ENCODE data around the gene ELOVL5.
"Not testable (repeated sequence)": the region's sequence is repeated elsewhere in the genome, so short reads cannot be mapped to it uniquely, and the experiment has no call there.

Gene ELOVL5

GRCh38 chr6:53306217-53306616, 42.5 kb downstream of the ELOVL5 start:
- in situ Hi-C loops (cut with HindIII; ENCODE audit: low sequenced_read_pairs): not testable (repeated sequence)

- in situ Hi-C loops (cut with HindIII; ENCODE audit: low sequenced_read_pairs): not testable (repeated sequence)
Measured at GRCh38 chr6:53305506-53306005, 43.2 kb downstream of the ELOVL5 start.

- in situ Hi-C loops (cut with HindIII; ENCODE audit: low sequenced_read_pairs): not testable (repeated sequence)
Measured at GRCh38 chr6:53304953-53305352, 43.8 kb downstream of the ELOVL5 start.

DNA sequence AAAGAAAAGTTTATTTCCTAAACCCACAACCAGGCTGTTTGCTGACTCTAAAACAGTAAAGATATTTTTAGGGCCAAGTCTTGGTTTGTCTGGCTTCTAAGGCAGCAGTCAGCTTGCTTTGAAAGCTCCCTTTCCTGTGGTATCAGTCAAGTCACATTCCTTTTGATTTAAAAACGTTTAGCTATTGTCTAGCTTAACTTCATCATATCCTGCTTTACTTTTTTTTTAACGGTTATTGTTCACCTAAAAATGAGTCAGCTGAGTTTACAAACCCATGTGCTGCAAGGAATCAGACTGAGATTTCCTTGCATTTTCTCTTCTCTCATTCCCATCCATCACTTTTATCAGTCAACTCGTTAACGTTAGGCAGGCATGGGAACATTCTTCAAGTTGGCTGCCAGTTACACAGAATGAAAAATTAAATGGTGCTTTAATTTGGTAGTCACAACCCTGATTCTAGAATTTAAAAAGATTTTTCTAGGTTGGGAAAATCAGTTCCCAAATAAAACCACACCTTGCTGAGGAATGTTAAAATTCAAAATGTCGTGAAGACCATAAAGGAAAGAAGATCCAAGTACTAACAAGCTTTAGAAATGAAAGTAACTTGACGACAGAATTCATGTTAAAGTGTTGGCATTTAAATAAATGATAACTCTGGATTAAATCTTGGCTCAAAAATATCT, 45.9 kb downstream of the ELOVL5 start:
- in situ Hi-C loops (cut with HindIII; ENCODE audit: low sequenced_read_pairs): no loop called here

DNA sequence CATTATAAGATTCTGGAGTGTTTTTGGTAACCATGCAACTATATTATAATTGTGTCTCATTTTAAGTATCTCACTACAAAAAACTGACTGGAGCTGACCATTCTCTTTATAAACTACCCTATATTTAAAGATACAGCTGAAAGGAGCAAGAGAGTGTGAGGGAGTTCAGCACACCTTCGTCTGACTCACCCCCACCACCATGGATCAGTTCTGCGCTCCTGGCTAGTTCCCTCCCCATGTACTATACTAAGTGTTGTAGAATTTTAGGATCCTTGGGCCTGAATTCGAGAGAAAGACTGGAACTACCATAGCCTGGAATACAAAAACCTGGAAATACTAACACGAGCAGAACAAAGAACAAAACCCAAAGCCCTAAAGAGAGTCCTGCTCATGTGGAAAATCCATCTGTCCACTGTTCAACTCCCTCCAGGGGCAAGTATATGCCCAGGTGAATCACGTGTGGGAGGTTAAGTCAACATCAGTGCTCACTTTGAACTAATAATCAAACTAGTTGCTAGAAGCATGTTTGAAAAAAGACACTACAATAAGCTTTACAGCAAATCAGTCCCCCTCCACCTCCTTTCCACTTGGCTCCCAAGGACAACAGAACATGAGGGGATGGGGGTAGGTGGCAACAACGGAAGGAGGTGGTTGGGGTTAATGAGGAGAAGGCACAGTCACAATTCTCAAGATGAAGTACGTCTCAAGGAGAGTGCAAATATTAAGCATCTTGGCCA, 46.8 kb downstream of the ELOVL5 start:
- in situ Hi-C loops (cut with HindIII; ENCODE audit: low sequenced_read_pairs): no loop called here

GRCh38 chr6:53300656-53301551, 47.8 kb downstream of the ELOVL5 start:
- in situ Hi-C loops (cut with HindIII; ENCODE audit: low sequenced_read_pairs): no loop called here

- in situ Hi-C loops (cut with HindIII; ENCODE audit: low sequenced_read_pairs): no loop called here
Measured at GRCh38 chr6:53299331-53300005, 49.3 kb downstream of the ELOVL5 start.

- in situ Hi-C loops (cut with HindIII; ENCODE audit: low sequenced_read_pairs): no loop called here
Measured at GRCh38 chr6:53297004-53297403, 51.7 kb downstream of the ELOVL5 start.

GRCh38 chr6:53295176-53295575, 53.6 kb downstream of the ELOVL5 start:
- in situ Hi-C loops (cut with HindIII; ENCODE audit: low sequenced_read_pairs): no loop called here

GRCh38 chr6:53294611-53295010, 54.1 kb downstream of the ELOVL5 start:
- in situ Hi-C loops (cut with HindIII; ENCODE audit: low sequenced_read_pairs): no loop called here

DNA sequence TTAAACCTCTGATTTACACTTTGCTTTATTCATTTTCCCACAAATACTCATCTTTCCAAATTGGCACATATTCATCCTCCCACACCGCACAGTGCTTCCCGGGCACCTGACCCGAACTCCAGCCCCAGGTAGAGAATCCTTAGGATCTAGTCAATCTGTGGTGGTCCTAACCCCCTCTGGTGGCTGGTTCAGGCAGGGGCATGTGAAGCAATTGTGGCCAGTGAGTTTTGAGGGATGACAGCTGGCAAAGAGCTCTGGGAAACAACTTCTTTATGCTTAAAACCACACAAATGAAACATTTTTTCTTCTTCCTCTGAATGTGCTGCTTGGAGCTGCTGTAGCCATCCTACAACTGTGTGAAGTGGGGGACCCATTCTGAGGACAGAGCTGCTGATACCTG, 54.7 kb downstream of the ELOVL5 start:
- in situ Hi-C loops (cut with HindIII; ENCODE audit: low sequenced_read_pairs): no loop called here

- in situ Hi-C loops (cut with HindIII; ENCODE audit: low sequenced_read_pairs): no loop called here
Measured at GRCh38 chr6:53293691-53294090, 55.1 kb downstream of the ELOVL5 start.

DNA sequence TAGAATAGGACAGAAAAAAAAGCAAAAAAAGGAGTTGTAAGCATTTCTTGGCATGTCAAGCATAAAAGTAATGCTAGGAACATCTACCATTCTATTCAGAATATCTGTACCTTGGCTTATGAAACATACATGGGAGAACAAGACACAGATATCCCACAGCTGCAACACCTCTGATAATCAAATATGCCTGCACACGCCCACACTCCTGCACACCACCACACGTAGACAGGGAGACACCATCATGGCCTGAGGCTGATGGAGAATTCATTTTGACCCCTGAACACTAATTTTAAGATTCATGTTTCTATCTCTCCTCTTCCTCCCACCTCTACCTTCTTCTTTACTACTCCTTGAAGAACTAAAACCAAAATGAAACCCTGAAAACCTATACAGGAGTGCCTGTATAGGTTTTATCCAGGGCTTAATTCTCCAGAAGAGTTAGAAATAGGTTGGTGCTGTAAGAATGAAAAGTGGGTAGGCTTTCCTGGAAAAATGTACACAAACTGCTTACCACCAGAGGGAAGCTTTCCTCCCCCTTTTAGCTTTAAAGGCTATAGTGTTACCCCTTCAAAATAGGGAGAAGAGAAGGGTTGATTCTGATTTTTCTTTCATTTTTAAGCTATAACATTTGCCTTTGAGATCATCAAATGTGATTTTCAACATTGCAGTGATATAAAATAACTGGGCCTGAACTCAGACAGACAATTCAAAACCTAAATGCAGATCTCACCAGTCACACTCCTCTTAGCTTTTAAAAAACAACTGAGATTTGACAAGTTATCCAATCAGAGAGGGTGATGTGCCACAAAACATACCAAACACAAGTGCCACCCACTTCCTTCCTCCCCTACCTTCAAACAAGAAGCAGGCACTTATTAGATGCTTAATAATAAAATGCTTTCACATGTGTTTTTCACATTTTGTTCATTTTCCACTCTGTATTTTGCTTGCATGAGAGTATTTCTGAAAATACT, 57.9 kb downstream of the ELOVL5 start:
- in situ Hi-C loops (cut with HindIII; ENCODE audit: low sequenced_read_pairs): no loop called here

- in situ Hi-C loops (cut with HindIII; ENCODE audit: low sequenced_read_pairs): no loop called here
Measured at GRCh38 chr6:53287336-53288225, 61.2 kb downstream of the ELOVL5 start.

DNA sequence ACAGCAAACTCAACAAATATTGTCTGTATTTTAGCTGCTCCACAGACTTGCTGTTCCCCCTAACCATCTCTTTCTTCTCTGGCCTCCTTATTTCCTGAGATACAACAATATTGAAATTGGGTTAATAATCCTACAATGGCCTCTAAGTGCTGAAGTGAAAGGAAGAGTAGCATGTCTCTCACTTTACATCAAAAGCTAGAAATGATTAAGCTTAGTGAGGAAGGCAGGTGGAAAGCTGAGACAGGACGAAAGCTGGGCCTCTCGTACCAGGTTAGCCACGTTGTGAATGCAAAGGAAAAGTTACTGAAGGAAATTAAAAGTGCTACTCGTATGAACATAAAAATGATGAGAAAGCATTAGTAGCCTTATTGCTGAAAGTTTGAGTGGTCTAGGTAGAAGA, 63.8 kb downstream of the ELOVL5 start:
- in situ Hi-C loops (cut with HindIII; ENCODE audit: low sequenced_read_pairs): loop anchor here (5.0 kb wide), 1 partner anchor 118 kb away; no protein-coding TSS in a partner anchor

GRCh38 chr6:53282741-53283140, 66.0 kb downstream of the ELOVL5 start:
- in situ Hi-C loops (cut with HindIII; ENCODE audit: low sequenced_read_pairs): loop anchor here (5.0 kb wide), 1 partner anchor 115 kb away; no protein-coding TSS in a partner anchor

- in situ Hi-C loops (cut with HindIII; ENCODE audit: low sequenced_read_pairs): loop anchor here (5.0 kb wide), 1 partner anchor 115 kb away; no protein-coding TSS in a partner anchor
Measured at GRCh38 chr6:53282234-53282633, 66.5 kb downstream of the ELOVL5 start.

- in situ Hi-C loops (cut with HindIII; ENCODE audit: low sequenced_read_pairs): loop anchor here (5.0 kb wide), 1 partner anchor 114 kb away; no protein-coding TSS in a partner anchor
Measured at GRCh38 chr6:53281518-53282215, 67.1 kb downstream of the ELOVL5 start.

Data from endothelial cell of hepatic sinusoid (primary cell).